Airway epithelial cell (primary cell): ENCODE measurements around the gene ZNF318. TPM values are rescaled to one million over a fixed set of nuclear protein-coding genes. Genes with fewer than 3 reads are reported as not detected.

ENCODE experiments used
- total RNA-seq: library from RNA; depleted of rRNA; stranded (reverse); fragments of >200 nt; gene quantifications from 2 replicates; pipeline ENCODE4 v1.2.3, GENCODE V29; 2015

ZNF318 gene
- 4.4 and 6.1 TPM in 2 replicates for total RNA-seq

GRCh38 chr6:43369174-43370002 lies at the start of gene ZNF318:
TSS of gene ZNF318 (minus strand) at chr6:43369647. CDS start at chr6:43369365, 282 bp downstream.

GRCh38 chr6:43308101-43308989 lies 61.1 kb downstream of the ZNF318 start, which contains the start of gene CRIP3:
TSS of gene CRIP3 (minus strand) at chr6:43308826. CDS start at chr6:43308792, 34 bp downstream.

GRCh38 chr6:43297644-43298564 lies 71.5 kb downstream of the ZNF318 start, which contains the start of gene SLC22A7:
TSS of gene SLC22A7 (plus strand) at chr6:43298260. CDS start at chr6:43298359, 99 bp downstream.

Other genes with a start within 250 kb of the ZNF318 start
- gene SRF, start 198.4 kb downstream of the ZNF318 start, total RNA-seq: 23.3 and 29.9 TPM in 2 replicates
- 29.6 and 32.2 TPM in 2 replicates for gene CUL9, start 187.5 kb downstream of the ZNF318 start, total RNA-seq
- 129 and 187 TPM in 2 replicates for gene DNPH1, start 140.2 kb downstream of the ZNF318 start, total RNA-seq
- not detected in 2 replicates for gene TTBK1, start 126.2 kb downstream of the ZNF318 start, total RNA-seq
- gene SLC22A7, start 71.4 kb downstream of the ZNF318 start, total RNA-seq: not detected in 2 replicates
- gene CRIP3, start 60.8 kb downstream of the ZNF318 start, total RNA-seq: not detected in 2 replicates
- gene ABCC10, start 57.9 kb upstream of the ZNF318 start, total RNA-seq: 17.0 and 17.3 TPM in 2 replicates
- gene DLK2, start 85.9 kb upstream of the ZNF318 start, total RNA-seq: 11.9 and 21.3 TPM in 2 replicates
- gene TJAP1, start 107.9 kb upstream of the ZNF318 start, total RNA-seq: 13.2 and 15.1 TPM in 2 replicates
- 0.05 and 0.21 TPM in 2 replicates for gene LRRC73, start 140.7 kb upstream of the ZNF318 start, total RNA-seq
- 75.1 and 91.6 TPM in 2 replicates for gene YIPF3, start 147.3 kb upstream of the ZNF318 start, total RNA-seq
- 34.1 and 38.8 TPM in 2 replicates for gene POLR1C, start 147.4 kb upstream of the ZNF318 start, total RNA-seq
- gene XPO5, start 206.4 kb upstream of the ZNF318 start, total RNA-seq: 24.2 and 28.2 TPM in 2 replicates
- 14.4 and 22.1 TPM in 2 replicates for gene POLH, start 206.5 kb upstream of the ZNF318 start, total RNA-seq